ENCODE measurements around the gene CCDC43. TPM values are rescaled to one million over a fixed set of nuclear protein-coding genes. Genes with fewer than 3 reads are reported as not detected.

CCDC43 gene
- total RNA-seq, 1 experiment from 2014 or later = 50.4 TPM

- no peaks in the 10 kb centered on the region for H4K20me1 ChIP-seq (ENCODE audit: low read length)
- TF ChIP-seq EZH2 (IDR thresholded peaks at IDR 0.05; ENCODE audit: low read length, unreplicated experiment) (no peak), CTCF (conservative IDR thresholded peaks at IDR 0.05; ENCODE audit: low read depth, low read length) (no peak), EZH2phosphoT487 (IDR thresholded peaks at IDR 0.05; ENCODE audit: borderline replicate concordance, low read length) (no peak)
- POLR2A ChIA-PET (ENCODE audit: unreplicated experiment) = no interaction called here
Measured at GRCh38 chr17:44722254-44722653, 32.7 kb upstream of the CCDC43 start.

GRCh38 chr17:44719444-44719843, 29.9 kb upstream of the CCDC43 start:
- POLR2A ChIA-PET (ENCODE audit: unreplicated experiment) = no interaction called here
- Histone ChIP-seq H3K79me2 (ENCODE audit: low read length) (0 out of 2 replicates have a peak, but pooled peaks cover under 1% of the 10 kb centered on the region), H3K27me3 (ENCODE audit: low read length) (no peaks in the 10 kb centered on the region), H2AFZ (ENCODE audit: low read length) (no peak overlapping the region), H3K9me2 (replicated peaks; ENCODE audit: low read length) (no peaks in the 10 kb centered on the region), H4K20me1 (ENCODE audit: low read length) (no peaks in the 10 kb centered on the region), H3F3A (ENCODE audit: low read length, unreplicated experiment) (no peaks in the 10 kb centered on the region), H3K36me3 (ENCODE audit: low read depth, low read length) (peaks cover 37% of the 10 kb centered on the region), H3K4me2 (ENCODE audit: low read length) (no peak overlapping the region), H3K4me1 (ENCODE audit: insufficient read depth, low read length) (no peaks in the 10 kb centered on the region), H3K9me3 (ENCODE audit: low read length) (no peaks in the 10 kb centered on the region), H3K4me3 (ENCODE audit: low read length) (no peak overlapping the region), H3K9ac (ENCODE audit: low read length) (no peak overlapping the region), H3K27ac (ENCODE audit: low read length) (no peak overlapping the region)
- CTCF ChIA-PET = no interaction called here
- TF ChIP-seq EZH2 (IDR thresholded peaks at IDR 0.05; ENCODE audit: low read length, unreplicated experiment) (no peak), CTCF (conservative IDR thresholded peaks at IDR 0.05; ENCODE audit: low read depth, low read length) (no peak), EZH2phosphoT487 (IDR thresholded peaks at IDR 0.05; ENCODE audit: borderline replicate concordance, low read length) (no peak)
- BruUV-seq (replicated peaks) = no TSS peak
- ATAC-seq = no peak
- no peak for DNase-seq
- intact Hi-C loops (cut with micrococcal nuclease) = no loop called here

More at GRCh38 chr17:44722254-44722653, 32.7 kb upstream of the CCDC43 start:
- H3K9me2 ChIP-seq (replicated peaks; ENCODE audit: low read length) = no peaks in the 10 kb centered on the region
- intact Hi-C loops (cut with micrococcal nuclease) = no loop called here
- no peaks in the 10 kb centered on the region for H3K9me3 ChIP-seq (ENCODE audit: low read length)
- H3K4me2 ChIP-seq (ENCODE audit: low read length) = no peak overlapping the region
- H3K9ac ChIP-seq (ENCODE audit: low read length) = no peak overlapping the region
- H3K27me3 ChIP-seq (ENCODE audit: low read length) = no peaks in the 10 kb centered on the region
- H3K4me3 ChIP-seq (ENCODE audit: low read length) = no peak overlapping the region
- H3K27ac ChIP-seq (ENCODE audit: low read length) = no peak overlapping the region
- no peak for DNase-seq
- CTCF ChIA-PET = no interaction called here
- peaks cover 43% of the 10 kb centered on the region for H3K36me3 ChIP-seq (ENCODE audit: low read depth, low read length)
- no peaks in the 10 kb centered on the region for H3F3A ChIP-seq (ENCODE audit: low read length, unreplicated experiment)
- BruUV-seq (replicated peaks) = no TSS peak
- ATAC-seq = no peak
- no peaks in the 10 kb centered on the region for H3K4me1 ChIP-seq (ENCODE audit: insufficient read depth, low read length)
- H3K79me2 ChIP-seq (ENCODE audit: low read length) = no peaks in the 10 kb centered on the region
- no peak overlapping the region for H2AFZ ChIP-seq (ENCODE audit: low read length)

- CTCF ChIA-PET = no interaction called here
- DNase-seq = peak; percentile 95
- intact Hi-C loops (cut with micrococcal nuclease) = loop anchor here (1.0 kb wide), 1 partner anchor 19 kb away; the partner anchor contains the start of gene CCDC43
- Histone ChIP-seq H3K36me3 (ENCODE audit: low read depth, low read length) (peaks cover 3% of the 10 kb centered on the region; the same call in 1 of the 2 replicates), H3F3A (ENCODE audit: low read length, unreplicated experiment) (no peaks in the 10 kb centered on the region), H3K9ac (ENCODE audit: low read length) (peak within 1 kb of the TSS; percentile 90), H3K9me2 (replicated peaks; ENCODE audit: low read length) (no peaks in the 10 kb centered on the region), H3K79me2 (ENCODE audit: low read length) (peaks cover 32% of the 10 kb centered on the region), H4K20me1 (ENCODE audit: low read length) (no peaks in the 10 kb centered on the region), H3K4me3 (ENCODE audit: low read length) (peak within 1 kb of the TSS; percentile 82), H2AFZ (ENCODE audit: low read length) (peak within 1 kb of the TSS; percentile 81), H3K27ac (ENCODE audit: low read length) (peak within 1 kb of the TSS; percentile 68), H3K9me3 (ENCODE audit: low read length) (no peaks in the 10 kb centered on the region), H3K4me2 (ENCODE audit: low read length) (peak within 1 kb of the TSS; percentile 79), H3K4me1 (ENCODE audit: insufficient read depth, low read length) (peaks cover 14% of the 10 kb centered on the region), H3K27me3 (ENCODE audit: low read length) (no peaks in the 10 kb centered on the region)
- TF ChIP-seq EZH2phosphoT487 (IDR thresholded peaks at IDR 0.05; ENCODE audit: borderline replicate concordance, low read length) (no peak), CTCF (conservative IDR thresholded peaks at IDR 0.05; ENCODE audit: low read depth, low read length) (no peak), EZH2 (IDR thresholded peaks at IDR 0.05; ENCODE audit: low read length, unreplicated experiment) (no peak)
- ATAC-seq = peak; percentile 84
- POLR2A ChIA-PET (ENCODE audit: unreplicated experiment) = interaction anchor here (0.6 to 0.7 kb wide), 2 partner anchors 18 to 253 kb away, joined by 3 read pairs; no protein-coding TSS in a partner anchor
- BruUV-seq (replicated peaks) = TSS peak; percentile 71
Measured at GRCh38 chr17:44708401-44709263, 19.1 kb upstream of the CCDC43 start, which contains the start of gene DBF4B. Gene DBF4B (plus strand): TSS chr17:44708665. CDS start chr17:44708821, 156 bp downstream.

All from PC-3 (cell line).